B cell (primary cell): ENCODE data around the gene RERE.

Experiments used
- CTCF ChIP-seq: fragments of 200-600 bp; IDR thresholded peaks from one replicate; pipeline ENCODE4 v1.8.0; 2022; ENCODE audit warnings: antibody characterized with exemption, mild to moderate bottlenecking
- EZH2 ChIP-seq: IDR thresholded peaks from 2 replicates; pipeline ENCODE4 v1.6.1; 2012; ENCODE audit warnings: borderline replicate concordance, low read depth, mild to moderate bottlenecking, moderate library complexity, low read length; ENCODE audit not compliant: insufficient read depth, poor library complexity, severe bottlenecking

GRCh38 chr1:8590721-8591351, 226.6 kb downstream of the RERE start:
- TF ChIP-seq CTCF (no peak), EZH2 (no peak)
